GM18499 (cell line): ENCODE measurements around the gene KCNAB1.
"Not testable (repeated sequence)": the region's sequence is repeated elsewhere in the genome, so short reads cannot be mapped to it uniquely, and the experiment has no call there.

Source experiments
- ATAC-seq: cut with Tn5 transposase; IDR thresholded peaks from one replicate; pipeline ENCODE4 v1.9.1; 2021; ENCODE audit warnings: moderate number of reproducible peaks; ENCODE audit not compliant: insufficient read depth, unreplicated experiment

The KCNAB1 gene

GRCh38 chr3:156120528-156121251 is at the start of gene KCNAB1:
KCNAB1 (plus strand) TSS chr3:156120578.
- ATAC-seq, result no peak

GRCh38 chr3:156071031-156071430 is 49.3 kb upstream of the KCNAB1 start:
- no peak for ATAC-seq

DNA sequence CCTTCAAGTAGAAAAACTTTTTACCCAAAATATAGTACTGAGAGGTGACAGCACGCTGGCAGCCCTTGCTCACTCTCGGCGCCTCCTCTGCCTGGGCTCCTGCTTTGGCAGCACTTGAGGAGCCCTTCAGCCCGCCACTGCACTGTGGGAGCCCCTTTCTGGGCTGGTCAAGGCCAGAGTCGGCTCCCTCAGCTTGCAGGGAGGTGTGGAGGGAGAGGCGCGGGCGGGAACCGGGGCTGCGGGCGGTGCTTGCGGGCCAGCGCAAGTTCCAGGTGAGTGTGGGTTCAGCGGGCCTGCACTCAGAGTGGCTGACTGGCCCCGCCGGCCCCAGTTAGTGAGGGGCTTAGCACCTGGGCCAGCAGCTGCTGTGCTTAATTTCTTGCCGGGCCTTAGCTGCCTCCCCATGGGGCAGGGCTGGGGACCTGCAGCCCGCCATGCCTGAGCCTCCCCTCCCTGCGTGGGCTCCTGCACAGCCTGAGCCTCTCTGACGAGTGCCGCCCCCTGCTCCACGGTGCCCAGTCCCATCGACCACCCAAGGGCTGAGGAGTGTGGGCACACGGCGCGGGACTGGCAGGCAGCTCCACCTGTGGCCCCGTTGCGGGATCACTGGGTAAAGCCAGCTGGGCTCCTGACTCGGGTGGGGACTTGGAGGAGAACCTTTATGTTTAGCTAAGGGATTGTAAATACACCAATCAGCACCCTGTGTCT is 47.3 kb upstream of the KCNAB1 start:
- ATAC-seq, result not testable (repeated sequence)

GRCh38 chr3:156090126-156090525 is 30.3 kb upstream of the KCNAB1 start:
- ATAC-seq, result no peak

DNA sequence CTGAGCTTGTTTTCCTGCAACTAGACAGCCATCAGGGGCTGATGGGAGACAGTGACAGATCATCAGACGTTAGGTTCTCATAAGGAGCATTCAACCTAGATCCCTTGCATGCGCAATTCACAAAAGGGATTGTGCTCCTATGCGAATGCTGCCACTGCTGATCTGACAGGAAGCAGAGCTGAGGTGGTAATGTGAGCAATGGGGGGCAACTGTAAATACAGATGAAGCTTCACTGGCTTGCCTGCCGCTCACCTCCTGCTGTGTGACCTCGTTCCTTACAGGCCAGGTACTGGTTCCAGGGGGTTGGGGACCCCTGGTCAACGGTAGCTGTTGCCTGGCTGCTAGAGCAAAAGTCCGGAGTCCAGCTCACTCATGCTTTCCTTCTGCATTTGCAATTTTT is 26.4 kb upstream of the KCNAB1 start:
- no peak for ATAC-seq

DNA sequence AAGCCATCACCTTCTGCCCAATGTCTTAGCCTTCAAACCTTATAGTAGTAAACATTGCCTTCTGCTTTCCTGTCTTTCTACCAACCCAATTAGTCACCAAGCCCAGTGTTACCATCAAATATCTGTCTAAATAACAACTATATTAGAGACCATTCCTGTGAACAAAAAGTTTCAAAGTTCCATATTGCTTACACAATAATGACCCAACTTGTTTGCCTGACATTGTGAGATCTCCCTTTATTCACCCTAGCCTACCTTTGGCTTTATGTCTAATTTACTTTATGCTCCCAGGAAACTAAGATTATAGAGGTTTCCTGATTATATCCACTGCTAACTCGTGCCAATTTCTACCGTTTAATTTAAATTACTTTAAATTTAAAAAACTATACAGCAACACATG is 26.0 kb upstream of the KCNAB1 start:
- no peak for ATAC-seq

GRCh38 chr3:156095652-156096051 is 24.7 kb upstream of the KCNAB1 start:
- ATAC-seq, result not testable (repeated sequence)

DNA sequence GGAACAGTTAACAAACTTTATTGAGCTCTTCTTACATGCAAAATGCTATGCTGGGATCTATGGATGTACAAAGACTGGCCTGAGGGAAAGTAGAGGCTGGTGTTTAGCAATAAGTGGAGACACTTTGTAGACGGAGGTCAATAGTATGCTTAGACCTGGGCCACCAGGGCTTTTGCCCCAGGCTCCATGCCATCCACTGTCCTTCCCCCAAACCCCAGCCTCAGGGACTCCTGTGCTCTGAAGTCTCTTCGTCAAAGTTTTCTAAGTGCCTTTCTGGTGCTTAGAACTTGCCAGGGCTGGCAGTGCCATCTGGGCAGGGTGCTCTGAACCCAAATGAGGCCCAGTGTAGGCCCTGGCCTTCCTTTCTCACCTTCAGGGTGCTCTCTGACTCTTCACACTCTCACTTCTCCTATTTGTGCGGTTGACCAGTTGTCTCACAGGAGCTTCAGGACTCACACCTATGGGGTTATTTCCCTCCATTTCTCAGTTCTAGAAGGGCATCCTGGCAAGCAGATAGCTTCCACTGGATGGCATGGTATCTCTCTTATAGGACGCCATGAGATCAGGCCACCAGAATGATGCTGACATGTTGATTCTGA is 21.8 kb upstream of the KCNAB1 start:
- peak; percentile 77 for ATAC-seq

DNA sequence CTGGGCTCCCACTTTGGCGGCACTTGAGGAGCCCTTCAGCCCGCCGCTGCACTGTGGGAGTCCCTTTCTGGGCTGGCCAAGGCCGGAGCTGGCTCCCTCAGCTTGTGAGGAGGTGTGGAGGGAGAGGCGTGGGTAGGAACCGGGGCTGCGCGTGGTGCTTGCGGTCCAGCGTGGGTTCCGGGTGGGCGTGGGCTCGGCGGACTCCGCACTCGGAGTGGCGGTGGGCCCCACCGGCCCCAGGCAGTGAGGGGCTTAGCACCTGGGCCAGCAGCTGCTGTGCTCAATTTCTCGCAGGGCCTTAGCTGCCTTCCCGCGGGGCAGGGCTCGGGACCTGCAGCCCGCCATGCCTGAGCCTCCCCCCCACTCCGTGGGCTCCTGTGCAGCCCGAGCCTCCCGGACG is 21.0 kb upstream of the KCNAB1 start:
- ATAC-seq, result not testable (repeated sequence)

- not testable (repeated sequence) for ATAC-seq
Observed at GRCh38 chr3:156099984-156100383, 20.4 kb upstream of the KCNAB1 start.

- no peak for ATAC-seq
Observed at GRCh38 chr3:156102267-156102931, 18.0 kb upstream of the KCNAB1 start.

- no peak for ATAC-seq
Observed at GRCh38 chr3:156106721-156107373, 13.5 kb upstream of the KCNAB1 start.

DNA sequence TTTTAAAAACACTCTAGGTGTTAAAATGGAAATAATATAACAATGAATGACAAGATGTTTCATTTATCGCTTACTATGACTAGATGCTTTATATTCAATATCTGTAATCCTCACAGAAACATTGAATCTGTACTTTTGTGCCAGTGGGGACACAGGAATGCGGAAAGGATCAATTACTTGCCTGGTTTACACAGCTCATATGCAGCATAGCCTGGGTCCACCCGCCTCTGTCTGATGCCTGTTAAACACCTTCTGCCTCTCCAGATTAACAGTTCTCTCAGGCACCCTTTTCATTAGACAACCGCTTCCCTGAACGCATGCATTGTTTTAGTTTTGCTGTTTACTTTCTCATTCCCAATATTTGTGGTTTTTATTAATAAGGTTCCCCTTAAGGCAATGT is 12.9 kb upstream of the KCNAB1 start:
- ATAC-seq, result no peak

GRCh38 chr3:156108616-156109015 is 11.8 kb upstream of the KCNAB1 start:
- no peak for ATAC-seq

DNA sequence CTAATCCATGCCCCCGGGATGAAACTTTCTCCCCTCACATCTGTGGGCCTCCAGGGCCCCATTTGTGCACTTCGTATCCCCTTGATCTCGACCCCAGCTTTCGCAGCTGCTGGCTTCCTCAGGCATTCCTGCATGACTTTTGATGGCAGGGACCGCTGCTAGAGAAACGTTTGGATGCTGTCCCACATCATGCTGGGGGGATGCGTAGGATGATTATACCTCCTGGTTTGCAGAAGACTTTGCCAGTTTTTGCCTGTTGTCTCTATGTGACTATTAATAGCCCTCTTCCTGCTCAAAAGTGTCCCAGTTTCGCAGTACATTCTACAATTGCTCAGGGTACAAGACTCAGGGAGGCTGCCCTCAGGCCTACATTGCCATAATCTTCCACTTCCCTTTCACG is 10.4 kb upstream of the KCNAB1 start:
- ATAC-seq, result no peak

DNA sequence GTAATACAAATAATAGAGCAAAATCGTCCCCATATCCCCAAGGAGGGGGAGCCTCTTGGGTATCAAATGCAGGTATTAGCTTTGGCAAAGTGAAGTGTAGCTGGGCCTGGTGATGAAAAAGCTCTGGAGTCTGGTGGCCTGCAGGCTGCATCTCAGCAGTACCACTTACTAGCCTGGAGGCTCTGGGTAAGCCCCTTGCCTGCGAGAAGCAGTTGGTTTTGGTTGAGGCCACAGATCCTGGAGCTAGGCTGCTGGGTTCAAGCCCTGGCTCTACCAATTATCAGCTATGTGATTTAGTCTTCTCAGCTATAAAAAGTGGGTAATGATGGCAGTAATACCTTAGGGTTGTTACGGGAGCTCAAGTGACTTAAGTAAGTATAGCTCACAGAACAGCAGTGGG is 6.1 kb downstream of the KCNAB1 start:
- ATAC-seq, result no peak

GRCh38 chr3:156131241-156131640 is 10.9 kb downstream of the KCNAB1 start:
- ATAC-seq, result no peak

DNA sequence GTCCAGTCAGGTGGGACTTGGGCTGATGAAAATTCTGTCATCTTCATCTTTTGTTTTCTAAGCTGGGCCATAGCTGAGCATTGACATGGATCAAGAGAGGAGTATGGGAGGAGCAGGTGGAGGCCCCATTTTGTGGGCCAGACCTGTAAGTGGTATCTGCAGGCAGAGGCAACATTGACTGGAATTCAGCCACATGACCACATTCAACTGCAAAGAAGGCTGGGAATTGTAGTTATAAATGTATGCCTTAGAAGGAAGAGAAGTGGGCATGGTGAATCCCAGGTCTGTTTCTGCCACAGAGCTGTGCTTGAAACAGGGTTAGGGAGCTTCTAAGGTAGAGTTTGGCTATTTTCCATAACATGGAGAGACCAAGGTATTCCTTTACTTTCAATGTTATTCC is 11.4 kb downstream of the KCNAB1 start:
- no peak for ATAC-seq

DNA sequence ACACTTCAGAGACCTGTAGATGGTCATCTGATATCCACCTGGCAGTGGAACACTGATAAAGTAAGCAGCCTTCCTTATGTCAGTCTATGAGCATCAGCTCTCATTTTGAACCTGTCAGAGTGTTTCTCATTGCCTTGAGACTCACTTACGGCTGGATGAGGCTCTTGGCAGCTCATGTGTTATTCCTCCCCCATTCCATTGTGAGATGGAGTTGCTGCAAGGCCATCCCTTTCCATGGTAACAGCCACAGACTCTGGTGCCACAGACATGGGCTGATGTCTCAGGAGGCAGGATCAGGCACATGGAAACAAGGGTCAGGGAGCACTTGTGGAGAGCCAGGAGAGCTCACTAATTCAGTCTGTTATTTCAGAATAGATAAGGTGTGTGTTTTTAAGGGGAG is 11.9 kb downstream of the KCNAB1 start:
- ATAC-seq, result no peak

DNA sequence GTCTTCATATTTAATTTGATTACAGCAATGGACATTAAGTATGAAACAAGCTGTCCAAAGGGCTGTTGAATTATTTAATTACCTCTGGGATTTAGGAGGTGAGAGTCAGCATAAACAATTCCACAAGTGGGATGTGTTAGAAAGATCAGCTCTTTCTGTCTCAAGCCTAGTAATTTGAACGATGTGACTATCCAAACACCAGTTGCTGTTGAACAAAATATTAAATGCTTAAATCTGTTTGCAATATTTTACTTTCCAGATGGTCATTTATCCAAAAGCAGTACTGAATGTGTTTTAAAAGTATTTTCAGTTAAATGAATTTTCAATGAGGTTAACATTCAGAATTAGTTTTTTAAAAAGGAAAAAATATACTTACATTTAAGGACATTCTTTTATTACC is 12.7 kb downstream of the KCNAB1 start:
- no peak for ATAC-seq
